ENCODE results near the gene SPATA46. TPM values are rescaled to one million over a fixed set of nuclear protein-coding genes. Genes with fewer than 3 reads are reported as not detected.

The SPATA46 gene
- total RNA-seq, 2 donors from 2014 or later = not detected

GRCh38 chr1:162380061-162380846 is 3.6 kb upstream of the SPATA46 start:
- ATAC-seq (replicated peaks in 1 of 2) (no peak), DNase-seq (no peak)
- no peaks in the 10 kb centered on the region for H3K9me3 Mint-ChIP-seq
- H3K4me3 Mint-ChIP-seq = no peak overlapping the region
- H3K36me3 Mint-ChIP-seq (ENCODE audit: insufficient read depth in 2 of 2) = no peaks in the 10 kb centered on the region
- H3K4me1 Mint-ChIP-seq (ENCODE audit: low read depth) = no peaks in the 10 kb centered on the region
- no peak overlapping the region for H3K27ac Mint-ChIP-seq
- no peaks in the 10 kb centered on the region for H3K27me3 Mint-ChIP-seq (ENCODE audit: low read depth)

GRCh38 chr1:162375463-162375862 is 1.2 kb downstream of the SPATA46 start:
- ATAC-seq (replicated peaks in 1 of 2) (no peak), DNase-seq (no peak)
- H3K4me3 Mint-ChIP-seq = no peak overlapping the region
- no peaks in the 10 kb centered on the region for H3K27me3 Mint-ChIP-seq (ENCODE audit: low read depth)
- no peaks in the 10 kb centered on the region for H3K36me3 Mint-ChIP-seq (ENCODE audit: insufficient read depth in 2 of 2)
- no peak overlapping the region for H3K27ac Mint-ChIP-seq
- no peaks in the 10 kb centered on the region for H3K9me3 Mint-ChIP-seq
- H3K4me1 Mint-ChIP-seq (ENCODE audit: low read depth) = no peaks in the 10 kb centered on the region

GRCh38 chr1:162374406-162374805 is 2.2 kb downstream of the SPATA46 start:
- Mint-ChIP-seq H3K9me3 (no peaks in the 10 kb centered on the region), H3K4me1 (ENCODE audit: low read depth) (no peaks in the 10 kb centered on the region), H3K4me3 (no peak overlapping the region), H3K36me3 (ENCODE audit: insufficient read depth in 2 of 2) (no peaks in the 10 kb centered on the region), H3K27ac (no peak overlapping the region), H3K27me3 (ENCODE audit: low read depth) (no peaks in the 10 kb centered on the region)
- no peak for ATAC-seq (replicated peaks in 1 of 2)
- no peak for DNase-seq

GRCh38 chr1:162373541-162374260 is 3.0 kb downstream of the SPATA46 start:
- Mint-ChIP-seq H3K9me3 (no peaks in the 10 kb centered on the region), H3K4me3 (no peak overlapping the region), H3K27me3 (ENCODE audit: low read depth) (no peaks in the 10 kb centered on the region), H3K4me1 (ENCODE audit: low read depth) (no peaks in the 10 kb centered on the region), H3K27ac (no peak overlapping the region), H3K36me3 (ENCODE audit: insufficient read depth in 2 of 2) (no peaks in the 10 kb centered on the region)
- DNase-seq (no peak), ATAC-seq (replicated peaks in 1 of 2) (no peak)

- Mint-ChIP-seq H3K27ac (no peak overlapping the region), H3K4me1 (ENCODE audit: low read depth) (no peaks in the 10 kb centered on the region), H3K36me3 (ENCODE audit: insufficient read depth in 2 of 2) (no peaks in the 10 kb centered on the region), H3K9me3 (no peaks in the 10 kb centered on the region), H3K27me3 (ENCODE audit: low read depth) (no peaks in the 10 kb centered on the region), H3K4me3 (no peak overlapping the region)
- DNase-seq = no peak
- ATAC-seq (replicated peaks in 1 of 2) = no peak
Measured at GRCh38 chr1:162373072-162373427, 3.6 kb downstream of the SPATA46 start.

GRCh38 chr1:162372159-162373071 is 4.2 kb downstream of the SPATA46 start:
- Mint-ChIP-seq H3K9me3 (no peaks in the 10 kb centered on the region), H3K27ac (no peak overlapping the region), H3K4me3 (no peak overlapping the region), H3K4me1 (ENCODE audit: low read depth) (no peaks in the 10 kb centered on the region), H3K27me3 (ENCODE audit: low read depth) (no peaks in the 10 kb centered on the region), H3K36me3 (ENCODE audit: insufficient read depth in 2 of 2) (no peaks in the 10 kb centered on the region)
- no peak for DNase-seq
- no peak for ATAC-seq (replicated peaks in 1 of 2)

GRCh38 chr1:162371611-162372010 is 5.0 kb downstream of the SPATA46 start:
- ATAC-seq (replicated peaks in 1 of 2) (no peak), DNase-seq (no peak)
- Mint-ChIP-seq H3K27ac (no peak overlapping the region), H3K36me3 (ENCODE audit: insufficient read depth in 2 of 2) (no peaks in the 10 kb centered on the region), H3K4me1 (ENCODE audit: low read depth) (no peaks in the 10 kb centered on the region), H3K4me3 (no peak overlapping the region), H3K27me3 (ENCODE audit: low read depth) (no peaks in the 10 kb centered on the region), H3K9me3 (no peaks in the 10 kb centered on the region)

GRCh38 chr1:162370721-162371120 is 5.9 kb downstream of the SPATA46 start:
- Mint-ChIP-seq H3K36me3 (ENCODE audit: insufficient read depth in 2 of 2) (no peaks in the 10 kb centered on the region), H3K9me3 (no peaks in the 10 kb centered on the region), H3K4me1 (ENCODE audit: low read depth) (no peaks in the 10 kb centered on the region), H3K4me3 (no peak overlapping the region), H3K27ac (no peak overlapping the region), H3K27me3 (ENCODE audit: low read depth) (no peaks in the 10 kb centered on the region)
- ATAC-seq (replicated peaks in 1 of 2) (no peak), DNase-seq (no peak)

- Mint-ChIP-seq H3K4me1 (ENCODE audit: low read depth) (no peaks in the 10 kb centered on the region), H3K36me3 (ENCODE audit: insufficient read depth in 2 of 2) (no peaks in the 10 kb centered on the region)
Measured at GRCh38 chr1:162370161-162370560, 6.5 kb downstream of the SPATA46 start.

GRCh38 chr1:162369571-162369970 is 7.1 kb downstream of the SPATA46 start:
- no peak overlapping the region for H3K4me3 Mint-ChIP-seq
- H3K27ac Mint-ChIP-seq = no peak overlapping the region
- H3K27me3 Mint-ChIP-seq (ENCODE audit: low read depth) = no peaks in the 10 kb centered on the region
- ATAC-seq (replicated peaks in 1 of 2) (no peak), DNase-seq (no peak)
- no peaks in the 10 kb centered on the region for H3K36me3 Mint-ChIP-seq (ENCODE audit: insufficient read depth in 2 of 2)
- H3K4me1 Mint-ChIP-seq (ENCODE audit: low read depth) = no peaks in the 10 kb centered on the region
- no peaks in the 10 kb centered on the region for H3K9me3 Mint-ChIP-seq

More at GRCh38 chr1:162370161-162370560, 6.5 kb downstream of the SPATA46 start:
- Mint-ChIP-seq H3K27me3 (ENCODE audit: low read depth) (no peaks in the 10 kb centered on the region), H3K4me3 (no peak overlapping the region), H3K9me3 (no peaks in the 10 kb centered on the region), H3K27ac (no peak overlapping the region)
- DNase-seq (no peak), ATAC-seq (replicated peaks in 1 of 2) (no peak)

- Mint-ChIP-seq H3K9me3 (no peaks in the 10 kb centered on the region), H3K27me3 (ENCODE audit: low read depth) (no peaks in the 10 kb centered on the region), H3K4me3 (no peak overlapping the region), H3K27ac (no peak overlapping the region), H3K4me1 (ENCODE audit: low read depth) (no peaks in the 10 kb centered on the region), H3K36me3 (ENCODE audit: insufficient read depth in 2 of 2) (no peaks in the 10 kb centered on the region)
- ATAC-seq (replicated peaks in 1 of 2) (no peak), DNase-seq (no peak)
Measured at GRCh38 chr1:162368451-162368850, 8.2 kb downstream of the SPATA46 start.

GRCh38 chr1:162367772-162368171 is 8.9 kb downstream of the SPATA46 start:
- no peaks in the 10 kb centered on the region for H3K4me1 Mint-ChIP-seq (ENCODE audit: low read depth)
- H3K27me3 Mint-ChIP-seq (ENCODE audit: low read depth) = no peaks in the 10 kb centered on the region
- ATAC-seq (replicated peaks in 1 of 2) = no peak
- no peak overlapping the region for H3K4me3 Mint-ChIP-seq
- H3K27ac Mint-ChIP-seq = no peak overlapping the region
- no peaks in the 10 kb centered on the region for H3K36me3 Mint-ChIP-seq (ENCODE audit: insufficient read depth in 2 of 2)
- DNase-seq = no peak
- H3K9me3 Mint-ChIP-seq = no peaks in the 10 kb centered on the region

GRCh38 chr1:162367073-162367472 is 9.6 kb downstream of the SPATA46 start:
- ATAC-seq (replicated peaks in 1 of 2) (peak in 1 of 2 donors; percentile 44), DNase-seq (no peak)
- no peaks in the 10 kb centered on the region for H3K9me3 Mint-ChIP-seq
- peak overlapping the region in 1 of 2 donors; percentile 70 for H3K4me3 Mint-ChIP-seq
- no peaks in the 10 kb centered on the region for H3K36me3 Mint-ChIP-seq (ENCODE audit: insufficient read depth in 2 of 2)
- no peak overlapping the region for H3K27ac Mint-ChIP-seq
- no peaks in the 10 kb centered on the region for H3K4me1 Mint-ChIP-seq (ENCODE audit: low read depth)
- no peaks in the 10 kb centered on the region for H3K27me3 Mint-ChIP-seq (ENCODE audit: low read depth)
